GM18498 (cell line): ENCODE results near the gene PLIN5.

Source experiments
- ATAC-seq: cut with Tn5 transposase; IDR thresholded peaks from one replicate; pipeline ENCODE4 v1.9.1; 2021; ENCODE audit warnings: mild to moderate bottlenecking, moderate library complexity; ENCODE audit not compliant: unreplicated experiment

Gene PLIN5

GRCh38 chr19:4506449-4507149 lies 28.4 kb downstream of the PLIN5 start:
- ATAC-seq: no peak

- no peak for ATAC-seq
These were observed 29.2 kb downstream of the PLIN5 start for GRCh38 chr19:4505570-4506448.

- ATAC-seq: no peak
These were observed 30.0 kb downstream of the PLIN5 start for GRCh38 chr19:4504891-4505569.

GRCh38 chr19:4504297-4504701 lies 30.7 kb downstream of the PLIN5 start:
- ATAC-seq: no peak

- ATAC-seq: no peak
These were observed 31.2 kb downstream of the PLIN5 start for GRCh38 chr19:4503825-4504170.

GRCh38 chr19:4503132-4503824 lies 31.7 kb downstream of the PLIN5 start:
- no peak for ATAC-seq

GRCh38 chr19:4502282-4503131 lies 32.5 kb downstream of the PLIN5 start:
- no peak for ATAC-seq

- no peak for ATAC-seq
These were observed 33.3 kb downstream of the PLIN5 start for GRCh38 chr19:4501691-4502090.

GRCh38 chr19:4500841-4501591 lies 34.0 kb downstream of the PLIN5 start:
- ATAC-seq: no peak

GRCh38 chr19:4499855-4500254 lies 35.2 kb downstream of the PLIN5 start:
- ATAC-seq: no peak

GRCh38 chr19:4499318-4499717 lies 35.7 kb downstream of the PLIN5 start:
- ATAC-seq: no peak

GRCh38 chr19:4498694-4499093 lies 36.3 kb downstream of the PLIN5 start:
- ATAC-seq: no peak

- no peak for ATAC-seq
These were observed 37.1 kb downstream of the PLIN5 start for GRCh38 chr19:4497770-4498389.

- ATAC-seq: no peak
These were observed 38.7 kb downstream of the PLIN5 start for GRCh38 chr19:4496304-4496703.

GRCh38 chr19:4495471-4495870 lies 39.6 kb downstream of the PLIN5 start:
- ATAC-seq: no peak

- no peak for ATAC-seq
These were observed 40.3 kb downstream of the PLIN5 start for GRCh38 chr19:4494691-4495064.

- no peak for ATAC-seq
These were observed 40.9 kb downstream of the PLIN5 start for GRCh38 chr19:4493929-4494690.
